ENCODE data around the gene AMACR. TPM values are rescaled to one million over a fixed set of nuclear protein-coding genes. Genes with fewer than 3 reads are reported as not detected.

Gene AMACR
- total and polyA plus RNA-seq, 3 experiments from 2014 or later = 7.1 to 12.8 (median 11.3) TPM

GRCh38 chr5:34020726-34021125, 12.9 kb upstream of the AMACR start:
- Histone ChIP-seq H3K36me3 (ENCODE audit: insufficient read depth, low read length) (peaks cover 3% of the 10 kb centered on the region), H3K27me3 (ENCODE audit: insufficient read depth, low read length, poor library complexity, severe bottlenecking) (no peaks in the 10 kb centered on the region), H3K9me3 (ENCODE audit: low read length) (no peaks in the 10 kb centered on the region), H3K4me3 (ENCODE audit: low read length) (no peak overlapping the region), H3K4me1 (ENCODE audit: insufficient read depth, low read length) (peaks cover 10% of the 10 kb centered on the region), H3K27ac (ENCODE audit: low read depth, low read length) (no peak overlapping the region)
- Mint-ChIP-seq H3K4me3 (no peak overlapping the region), H3K36me3 (peaks cover 7 to 45% (median 22%) of the 10 kb centered on the region in 3 donors), H3K9me3 (no peaks in the 10 kb centered on the region), H3K27ac (peak overlapping the region in 1 of 8 donors; percentile 81), H3K27me3 (no peaks in the 10 kb centered on the region), H3K4me1 (peaks cover 11 to 22% (median 21%) of the 10 kb centered on the region in 3 donors)
- CTCF ChIA-PET = interaction anchor here (1.0 kb wide), 1 partner anchor 23 kb away, joined by 3 read pairs; no protein-coding TSS in a partner anchor
- no peak for DNase-seq
- POLR2A ChIA-PET = no interaction called here

GRCh38 chr5:34017254-34017653, 9.4 kb upstream of the AMACR start:
- Histone ChIP-seq H3K4me3 (ENCODE audit: low read length) (no peak overlapping the region), H3K27me3 (ENCODE audit: insufficient read depth, low read length, poor library complexity, severe bottlenecking) (no peaks in the 10 kb centered on the region), H3K4me1 (ENCODE audit: insufficient read depth, low read length) (peaks cover 6% of the 10 kb centered on the region), H3K36me3 (ENCODE audit: insufficient read depth, low read length) (peaks cover 3% of the 10 kb centered on the region), H3K27ac (ENCODE audit: low read depth, low read length) (no peak overlapping the region), H3K9me3 (ENCODE audit: low read length) (no peaks in the 10 kb centered on the region)
- Mint-ChIP-seq H3K9me3 (no peaks in the 10 kb centered on the region), H3K36me3 (peaks cover 7 to 28% (median 23%) of the 10 kb centered on the region in 3 donors), H3K4me1 (peaks cover 8 to 13% (median 13%) of the 10 kb centered on the region in 3 donors), H3K4me3 (no peak overlapping the region), H3K27ac (peak overlapping the region in 1 of 8 donors; percentile 48), H3K27me3 (no peaks in the 10 kb centered on the region)
- CTCF ChIA-PET = interaction anchor here (0.7 kb wide), 1 partner anchor 21 kb away, joined by 3 read pairs; no protein-coding TSS in a partner anchor
- no peak for DNase-seq
- POLR2A ChIA-PET = no interaction called here

GRCh38 chr5:34016750-34017149, 8.9 kb upstream of the AMACR start:
- ChIA-PET POLR2A (no interaction called here), CTCF (no interaction called here)
- Histone ChIP-seq H3K27me3 (ENCODE audit: insufficient read depth, low read length, poor library complexity, severe bottlenecking) (no peaks in the 10 kb centered on the region), H3K9me3 (ENCODE audit: low read length) (no peaks in the 10 kb centered on the region), H3K36me3 (ENCODE audit: insufficient read depth, low read length) (peaks cover 3% of the 10 kb centered on the region), H3K4me1 (ENCODE audit: insufficient read depth, low read length) (peaks cover under 1% of the 10 kb centered on the region), H3K27ac (ENCODE audit: low read depth, low read length) (no peak overlapping the region), H3K4me3 (ENCODE audit: low read length) (no peak overlapping the region)
- Mint-ChIP-seq H3K4me3 (no peak overlapping the region), H3K27ac (no peak overlapping the region), H3K36me3 (peaks cover 7 to 27% (median 23%) of the 10 kb centered on the region in 3 donors), H3K27me3 (no peaks in the 10 kb centered on the region), H3K9me3 (no peaks in the 10 kb centered on the region), H3K4me1 (peaks cover 3 to 8% (median 8%) of the 10 kb centered on the region in 3 donors)
- no peak for DNase-seq

GRCh38 chr5:34016222-34016621, 8.4 kb upstream of the AMACR start:
- no peak overlapping the region for H3K4me3 ChIP-seq (ENCODE audit: low read length)
- H3K4me1 ChIP-seq (ENCODE audit: insufficient read depth, low read length) = no peaks in the 10 kb centered on the region
- no peak overlapping the region for H3K27ac ChIP-seq (ENCODE audit: low read depth, low read length)
- Mint-ChIP-seq H3K36me3 (peaks cover 7 to 23% (median 21%) of the 10 kb centered on the region in 3 donors), H3K27ac (no peak overlapping the region), H3K9me3 (no peaks in the 10 kb centered on the region), H3K4me1 (peaks cover 0 to 3% (median 2%) of the 10 kb centered on the region in 3 donors), H3K27me3 (no peaks in the 10 kb centered on the region), H3K4me3 (no peak overlapping the region)
- H3K27me3 ChIP-seq (ENCODE audit: insufficient read depth, low read length, poor library complexity, severe bottlenecking) = no peaks in the 10 kb centered on the region
- H3K9me3 ChIP-seq (ENCODE audit: low read length) = no peaks in the 10 kb centered on the region
- no peak for DNase-seq
- CTCF ChIA-PET = no interaction called here
- H3K36me3 ChIP-seq (ENCODE audit: insufficient read depth, low read length) = peaks cover 3% of the 10 kb centered on the region
- POLR2A ChIA-PET = no interaction called here

GRCh38 chr5:34015120-34015822, 7.4 kb upstream of the AMACR start:
- Mint-ChIP-seq H3K27ac (no peak overlapping the region), H3K4me3 (no peak overlapping the region), H3K27me3 (no peaks in the 10 kb centered on the region), H3K36me3 (peaks cover 7 to 15% (median 12%) of the 10 kb centered on the region in 3 donors), H3K9me3 (no peaks in the 10 kb centered on the region), H3K4me1 (no peaks in the 10 kb centered on the region)
- ChIA-PET CTCF (no interaction called here), POLR2A (no interaction called here)
- no peak for DNase-seq
- H3K9me3 ChIP-seq (ENCODE audit: low read length) = no peaks in the 10 kb centered on the region
- H3K27me3 ChIP-seq (ENCODE audit: insufficient read depth, low read length, poor library complexity, severe bottlenecking) = no peaks in the 10 kb centered on the region
- no peaks in the 10 kb centered on the region for H3K36me3 ChIP-seq (ENCODE audit: insufficient read depth, low read length)
- H3K4me3 ChIP-seq (ENCODE audit: low read length) = no peak overlapping the region
- H3K4me1 ChIP-seq (ENCODE audit: insufficient read depth, low read length) = no peaks in the 10 kb centered on the region
- no peak overlapping the region for H3K27ac ChIP-seq (ENCODE audit: low read depth, low read length)

GRCh38 chr5:34014626-34015025, 6.8 kb upstream of the AMACR start:
- DNase-seq = no peak
- no peaks in the 10 kb centered on the region for H3K9me3 Mint-ChIP-seq
- H3K4me3 Mint-ChIP-seq = no peak overlapping the region

GRCh38 chr5:34013547-34013946, 5.7 kb upstream of the AMACR start:
- CTCF ChIA-PET = no interaction called here
- no peaks in the 10 kb centered on the region for H3K36me3 ChIP-seq (ENCODE audit: insufficient read depth, low read length)
- H3K4me3 ChIP-seq (ENCODE audit: low read length) = no peak overlapping the region
- DNase-seq = no peak
- peaks cover 6% of the 10 kb centered on the region for H3K4me1 ChIP-seq (ENCODE audit: insufficient read depth, low read length)
- H3K27me3 ChIP-seq (ENCODE audit: insufficient read depth, low read length, poor library complexity, severe bottlenecking) = no peaks in the 10 kb centered on the region
- POLR2A ChIA-PET = no interaction called here
- H3K4me3 Mint-ChIP-seq = no peak overlapping the region
- no peaks in the 10 kb centered on the region for H3K9me3 ChIP-seq (ENCODE audit: low read length)
- H3K9me3 Mint-ChIP-seq = no peaks in the 10 kb centered on the region
- H3K27ac ChIP-seq (ENCODE audit: low read depth, low read length) = no peak overlapping the region
- H3K27ac Mint-ChIP-seq = no peak overlapping the region
- peaks cover 0 to 5% (median 1%) of the 10 kb centered on the region in 3 donors for H3K36me3 Mint-ChIP-seq
- H3K4me1 Mint-ChIP-seq = peaks cover 9% of the 10 kb centered on the region in 3 donors
- H3K27me3 Mint-ChIP-seq = no peaks in the 10 kb centered on the region

More at GRCh38 chr5:34014626-34015025, 6.8 kb upstream of the AMACR start:
- no peaks in the 10 kb centered on the region for H3K27me3 ChIP-seq (ENCODE audit: insufficient read depth, low read length, poor library complexity, severe bottlenecking)
- Mint-ChIP-seq H3K4me1 (no peaks in the 10 kb centered on the region), H3K36me3 (peaks cover 5 to 9% (median 8%) of the 10 kb centered on the region in 3 donors), H3K27ac (peak overlapping the region in 1 of 8 donors; percentile 31), H3K27me3 (no peaks in the 10 kb centered on the region)
- H3K4me3 ChIP-seq (ENCODE audit: low read length) = no peak overlapping the region
- no peaks in the 10 kb centered on the region for H3K36me3 ChIP-seq (ENCODE audit: insufficient read depth, low read length)
- ChIA-PET POLR2A (no interaction called here), CTCF (no interaction called here)
- H3K9me3 ChIP-seq (ENCODE audit: low read length) = no peaks in the 10 kb centered on the region
- no peaks in the 10 kb centered on the region for H3K4me1 ChIP-seq (ENCODE audit: insufficient read depth, low read length)
- no peak overlapping the region for H3K27ac ChIP-seq (ENCODE audit: low read depth, low read length)

- peaks cover 6% of the 10 kb centered on the region for H3K4me1 ChIP-seq (ENCODE audit: insufficient read depth, low read length)
- Mint-ChIP-seq H3K4me1 (peaks cover 13 to 14% (median 13%) of the 10 kb centered on the region in 3 donors), H3K36me3 (peaks cover 0 to 6% (median 5%) of the 10 kb centered on the region in 3 donors), H3K4me3 (no peak overlapping the region), H3K27me3 (no peaks in the 10 kb centered on the region), H3K9me3 (no peaks in the 10 kb centered on the region), H3K27ac (no peak overlapping the region)
- ChIA-PET POLR2A (no interaction called here), CTCF (no interaction called here)
- no peak overlapping the region for H3K27ac ChIP-seq (ENCODE audit: low read depth, low read length)
- DNase-seq = no peak
- no peaks in the 10 kb centered on the region for H3K9me3 ChIP-seq (ENCODE audit: low read length)
- H3K27me3 ChIP-seq (ENCODE audit: insufficient read depth, low read length, poor library complexity, severe bottlenecking) = no peaks in the 10 kb centered on the region
- H3K36me3 ChIP-seq (ENCODE audit: insufficient read depth, low read length) = no peaks in the 10 kb centered on the region
- H3K4me3 ChIP-seq (ENCODE audit: low read length) = no peak overlapping the region
These were observed 4.9 kb upstream of the AMACR start for GRCh38 chr5:34012791-34013190.
